K562 (cell line): ENCODE data around the gene IRX6. TPM values are rescaled to one million over a fixed set of nuclear protein-coding genes. Genes with fewer than 3 reads are reported as not detected.

Source experiments
- ATAC-seq: fragments of 200-7000 bp; cut with Tn5 transposase; 3 replicates; pipeline ENCODE4 v1.9.1; 2020; ENCODE audit warnings: moderate library complexity
- BruUV-seq: library from RNA; stranded (reverse); fragments of 400-500 nt; replicated peaks from 2 replicates; lab custom pipeline; 2021; lab: Mats Ljungman, UMichigan
- CTCF ChIA-PET: fragments of 300-600 bp; formaldehyde crosslinking; extraction: SDS; loops from one replicate; lab custom pipeline; 2021; ENCODE audit warnings: low intra/inter-chr PET ratio; lab: Yijun Ruan, JAX
- POLR2A ChIA-PET: fragments of 300-600, 350-650 bp; sonication (Branson Sonifier 250); formaldehyde crosslinking; extraction: SDS; loops from one replicate; lab custom pipeline; 2021; ENCODE audit warnings: antibody characterized with exemption, inconsistent platforms; lab: Yijun Ruan, JAX
- DNase-seq, 4 experiments: peaks; one replicate each; pipeline versions ENCODE4 v3.0.0 to v3.0.0-alpha.2; 2011 to 2018; ENCODE audit warnings: low spot score in 3 of 4, mixed read lengths in 3 of 4; ENCODE audit errors: extremely low read depth in 1 of 4
- FAIRE-seq: peaks from 2 replicates; lab custom pipeline; 2011; peaks lifted over from hg19 to GRCh38; lab: Jason Lieb, UNC
- H2AFZ ChIP-seq: 2 replicates; pipeline ENCODE4 v1.6.0; 2011; ENCODE audit warnings: low read depth, low read length, control low read depth, inconsistent platforms
- H3K27ac ChIP-seq: fragments of 200-600 bp; 3 replicates; pipeline ENCODE4 v1.8.0; 2011; ENCODE audit warnings: low read depth, mild to moderate bottlenecking, control low read depth, inconsistent platforms, low read length, moderate library complexity, mixed read lengths; ENCODE audit errors: extremely low read depth
- H3K27me3 ChIP-seq, 2 experiments: fragments of 300-600 bp in 1 of 2; 2 replicates in 1 of 2; 3 replicates in 1 of 2; pipeline versions ENCODE4 v1.6.0 to v1.8.0; 2011; ENCODE audit warnings: inconsistent platforms in 2 of 2, low read length in 2 of 2, mild to moderate bottlenecking in 1 of 2, mixed read lengths in 1 of 2, moderate library complexity in 1 of 2; ENCODE audit not compliant: control insufficient read depth in 2 of 2, insufficient read depth in 2 of 2
- H3K36me3 ChIP-seq: fragments of 300-600 bp; 3 replicates; pipeline ENCODE4 v1.8.0; 2011; ENCODE audit warnings: mild to moderate bottlenecking, low read length, inconsistent platforms; ENCODE audit not compliant: control insufficient read depth, insufficient read depth
- H3K4me1 ChIP-seq, 2 experiments: fragments of 200-600 bp in 1 of 2; replicated peaks in 1 of 2; 2 replicates in 1 of 2; 3 replicates in 1 of 2; pipeline versions ENCODE4 v1.5.1 to v1.8.0; 2011; ENCODE audit warnings: inconsistent platforms in 2 of 2, low read length in 2 of 2, mild to moderate bottlenecking in 1 of 2, mixed read lengths in 1 of 2, moderate library complexity in 1 of 2; ENCODE audit not compliant: control insufficient read depth in 2 of 2, insufficient read depth in 2 of 2
- H3K4me2 ChIP-seq: 2 replicates; pipeline ENCODE4 v1.6.1; 2011; ENCODE audit warnings: low read length, control low read depth, inconsistent platforms, mixed read lengths; ENCODE audit not compliant: insufficient read depth
- H3K4me3 ChIP-seq: fragments of 200-600 bp; sonication (generic), shearing (Covaris generic); 2 replicates; pipeline ENCODE4 v1.5.1; 2016; ENCODE audit warnings: control low read depth, inconsistent platforms
- H3K79me2 ChIP-seq: fragments of 200-600 bp; 3 replicates; pipeline ENCODE4 v1.8.0; 2011; ENCODE audit warnings: low read length, inconsistent platforms; ENCODE audit not compliant: control insufficient read depth, insufficient read depth
- H3K9ac ChIP-seq, 2 experiments: 2 replicates each; pipeline versions ENCODE4 v1.6.0 to v1.6.1; 2011; ENCODE audit warnings: low read depth in 2 of 2, low read length in 2 of 2, control low read depth in 1 of 2, inconsistent platforms in 1 of 2, mild to moderate bottlenecking in 1 of 2, mixed read lengths in 1 of 2; ENCODE audit not compliant: insufficient read depth in 1 of 2
- H3K9me1 ChIP-seq: one replicate; pipeline ENCODE4 v1.6.0; 2011; ENCODE audit warnings: inconsistent platforms, mild to moderate bottlenecking, low read length, moderate library complexity; ENCODE audit not compliant: control insufficient read depth, insufficient read depth
- H3K9me3 ChIP-seq: replicated peaks from 2 replicates; pipeline ENCODE4 v1.5.1; 2011; ENCODE audit warnings: low read depth, low read length, inconsistent platforms; ENCODE audit not compliant: control insufficient read depth, insufficient read depth
- H4K20me1 ChIP-seq: replicated peaks from 2 replicates; pipeline ENCODE4 v1.6.1; 2011; ENCODE audit warnings: low read length, inconsistent platforms, mixed read lengths; ENCODE audit not compliant: control insufficient read depth, insufficient read depth
- ATF4 ChIP-seq: fragments of 450-650 bp; formaldehyde crosslinking; IDR thresholded peaks from 2 replicates; pipeline ENCODE4 v1.4.0; 2022; ENCODE audit warnings: mild to moderate bottlenecking, moderate library complexity
- CSDE1 ChIP-seq, 2 experiments: fragments of 450-650 bp; IDR thresholded peaks; 2 replicates each; pipeline ENCODE4 v1.6.1; 2016; ENCODE audit warnings: mild to moderate bottlenecking in 1 of 2
- CTCF ChIP-seq, 3 experiments: IDR thresholded peaks in 2 of 3; conservative IDR thresholded peaks in 1 of 3; 2 replicates each; pipeline ENCODE4 v1.5.1; 2011 to 2012; ENCODE audit warnings: low read length in 3 of 3, mild to moderate bottlenecking in 3 of 3, control low read depth in 2 of 3, improper control_type of control experiment in 1 of 3, inconsistent platforms in 1 of 3, low read depth in 1 of 3, mixed read lengths in 1 of 3, moderate library complexity in 1 of 3; ENCODE audit not compliant: insufficient read depth in 2 of 3
- EP400 ChIP-seq: fragments of 450-650 bp; IDR thresholded peaks from 2 replicates; pipeline ENCODE4 v1.6.1; 2017; ENCODE audit warnings: antibody characterized with exemption, mild to moderate bottlenecking, moderate library complexity
- FOXO4 ChIP-seq: fragments of 450-650 bp; formaldehyde crosslinking; IDR thresholded peaks from 2 replicates; pipeline ENCODE4 v1.4.0; 2020; ENCODE audit warnings: mild to moderate bottlenecking, moderate library complexity
- MTA2 ChIP-seq: fragments of 450-650 bp; IDR thresholded peaks from 2 replicates; pipeline ENCODE4 v1.6.1; 2016; ENCODE audit warnings: low read depth
- NFIC ChIP-seq: fragments of 450-650 bp; IDR thresholded peaks from 2 replicates; pipeline ENCODE4 v1.6.1; 2017; ENCODE audit warnings: mild to moderate bottlenecking, inconsistent platforms
- PATZ1 ChIP-seq: fragments of 250-450 bp; sonication (Bioruptor Pico); IDR thresholded peaks from 2 replicates; pipeline ENCODE4 v1.5.0; 2020; ENCODE audit warnings: mild to moderate bottlenecking, borderline replicate concordance
- SRSF3 ChIP-seq: fragments of 200-400 bp; formaldehyde crosslinking; IDR thresholded peaks from 2 replicates; pipeline ENCODE4 v1.6.1; 2016; ENCODE audit warnings: mild to moderate bottlenecking, low read length, moderate library complexity; ENCODE audit not compliant: insufficient read depth
- ZNF143 ChIP-seq: sonication (generic); formaldehyde crosslinking; IDR thresholded peaks from 2 replicates; pipeline ENCODE4 v1.9.0; 2022; ENCODE audit warnings: mild to moderate bottlenecking, missing genetic modification reagents
- ZNF174 ChIP-seq: fragments of 250-450 bp; sonication (Bioruptor Pico); IDR thresholded peaks from 2 replicates; pipeline ENCODE4 v1.4.0; 2020; ENCODE audit warnings: mild to moderate bottlenecking
- ZNF655 ChIP-seq: fragments of 250-450 bp; sonication (Bioruptor Pico); IDR thresholded peaks from 2 replicates; pipeline ENCODE4 v1.5.0; 2021
- ZNF780A ChIP-seq: fragments of 250-450 bp; sonication (Bioruptor Pico); IDR thresholded peaks from 2 replicates; pipeline ENCODE4 v1.5.0; 2021; ENCODE audit warnings: mild to moderate bottlenecking
- ZNF79 ChIP-seq: fragments of 250-450 bp; sonication (Bioruptor Pico); IDR thresholded peaks from 2 replicates; pipeline ENCODE4 v1.4.0; 2020; ENCODE audit warnings: low read depth, mild to moderate bottlenecking, moderate library complexity
- WGBS: fragments of 100-300 bp; shearing (Covaris generic); methylation state at CpG from one replicate; pipeline ENCODE4 v1.1.6; 2016; ENCODE audit warnings: low coverage, mixed read lengths; ENCODE audit not compliant: insufficient coverage; ENCODE audit errors: missing lambda C conversion rate; 5-methylcytosine and 5-hydroxymethylcytosine counted together
- in situ Hi-C: fragments of 300-500 bp; cut with MboI; formaldehyde crosslinking; loops from 4 replicates; pipeline ENCODE4 v1.15.0; 2018; ENCODE audit warnings: inconsistent platforms, mixed read lengths
- intact Hi-C: fragments of 100-400 bp; cut with micrococcal nuclease; formaldehyde crosslinking; loops from 2 replicates; pipeline ENCODE4 v1.14.2; 2022
- polyA plus RNA-seq, 8 experiments: library from polyadenylated mRNA; depleted of rRNA in 4 of 8; stranded (reverse) in 5 of 8; unstranded in 3 of 8; fragments of >200 nt; fragmentation: Nextera tagmentation in 2 of 8; fragmentation: Illumina TruSeq in 1 of 8; extraction: Ambion mirVana in 2 of 8; extraction: Trizol in 1 of 8; gene quantifications; 2 replicates each; pipeline versions ENCODE4 v1.2.1 to v1.2.3, GENCODE V29; 2011 to 2014; ENCODE audit warnings: inconsistent platforms in 1 of 8, missing spikeins in 1 of 8
- total RNA-seq, 7 experiments: library from RNA; depleted of rRNA in 6 of 7; stranded (reverse); fragments of >200 nt in 6 of 7; fragmentation: Illumina TruSeq in 2 of 7; extraction: Trizol in 2 of 7; gene quantifications; 2 replicates each; pipeline versions ENCODE4 v1.2.1 to v1.2.3, GENCODE V29; 2011 to 2021; ENCODE audit warnings: low replicate concordance in 1 of 7

Gene IRX6
- total and polyA plus RNA-seq, 9 of the 15 experiments (the other 6 are each of a cell fraction or from before 2014, with no cell fraction given) = 0.07 to 0.29 (median 0.14) TPM; not detected in 4

GRCh38 chr16:55283812-55284717, 39.9 kb upstream of the IRX6 start:
- CTCF ChIA-PET = no interaction called here
- no peaks in the 10 kb centered on the region for H3K36me3 ChIP-seq
- TF ChIP-seq NFIC (no peak), ZNF79 (CRISPR knock-in tag) (no peak), CTCF (IDR thresholded peaks at IDR 0.05 in 2 of 3, conservative IDR thresholded peaks at IDR 0.05 in 1 of 3; ENCODE audit: insufficient read depth in 2 of 3, low read depth in 1 of 3, low read length in 3 of 3) (no peak), ATF4 (CRISPR knock-in tag) (no peak), EP400 (no peak), ZNF655 (CRISPR knock-in tag) (no peak), SRSF3 (no peak), ZNF174 (CRISPR knock-in tag) (no peak), PATZ1 (CRISPR knock-in tag) (no peak), MTA2 (no peak), FOXO4 (CRISPR knock-in tag) (no peak), ZNF143 (CRISPR knock-in tag) (no peak), CSDE1 (IDR thresholded peaks at IDR 0.05) (no peak), ZNF780A (CRISPR knock-in tag) (no peak)

More at GRCh38 chr16:55283812-55284717, 39.9 kb upstream of the IRX6 start:
- in situ Hi-C loops (no loop called here), intact Hi-C loops (no loop called here)
- no peaks in the 10 kb centered on the region for H3K4me1 ChIP-seq
- H3K79me2 ChIP-seq = no peaks in the 10 kb centered on the region
- H3K4me2 ChIP-seq = no peak overlapping the region
- 2% methylated on average over 12 of the region's 12 CpGs for WGBS
- ATAC-seq = no peak
- no peak for DNase-seq
- no peak overlapping the region for H2AFZ ChIP-seq
- H3K9ac ChIP-seq = no peak overlapping the region
- H3K27me3 ChIP-seq = no peaks in the 10 kb centered on the region
- POLR2A ChIA-PET = no interaction called here
- no peak for FAIRE-seq
- no TSS peak for BruUV-seq
- H3K27ac ChIP-seq = no peak overlapping the region
- H3K9me1 ChIP-seq = no peaks in the 10 kb centered on the region
- H3K9me3 ChIP-seq = no peaks in the 10 kb centered on the region
- no peaks in the 10 kb centered on the region for H4K20me1 ChIP-seq
- H3K4me3 ChIP-seq = no peak overlapping the region
